Neutrophil (primary cell): ENCODE results near the gene MYO1D.

ENCODE experiments used
- H3K27ac ChIP-seq: fragments of 200-600 bp; sonication (generic); 2 replicates; pipeline ENCODE4 v1.5.1; 2016; ENCODE audit warnings: mild to moderate bottlenecking, moderate library complexity
- H3K27me3 ChIP-seq: fragments of 200-600 bp; sonication (generic); 2 replicates; pipeline ENCODE4 v1.6.0; 2016; ENCODE audit warnings: mild to moderate bottlenecking
- H3K36me3 ChIP-seq: fragments of 200-600 bp; sonication (generic); 2 replicates; pipeline ENCODE4 v1.5.1; 2017
- H3K4me1 ChIP-seq, 2 experiments: fragments of 200-600 bp in 1 of 2; sonication (generic) in 1 of 2; 1 replicate in 1 of 2; 2 replicates in 1 of 2; pipeline versions ENCODE4 v1.5.1 to v1.6.1; 2013 to 2016; ENCODE audit warnings: low read depth in 1 of 2, low read length in 1 of 2, mild to moderate bottlenecking in 1 of 2, moderate library complexity in 1 of 2; ENCODE audit not compliant: control insufficient read depth in 1 of 2, insufficient read depth in 1 of 2
- H3K4me3 ChIP-seq, 2 experiments: fragments of 200-600 bp in 1 of 2; sonication (generic) in 1 of 2; 1 replicate in 1 of 2; 2 replicates in 1 of 2; pipeline ENCODE4 v1.5.1; 2013 to 2016; ENCODE audit warnings: low read depth in 1 of 2, low read length in 1 of 2, mild to moderate bottlenecking in 1 of 2, moderate library complexity in 1 of 2
- H3K9me3 ChIP-seq: fragments of 200-600 bp; sonication (generic); 2 replicates; pipeline ENCODE4 v1.5.1; 2016
- TF ChIP-seq, protein P1 (sequence below): fragments of 200-600 bp; sonication (generic); IDR thresholded peaks from 2 replicates; pipeline ENCODE4 v1.5.1; 2016; ENCODE audit warnings: antibody characterized with exemption

The MYO1D gene

DNA sequence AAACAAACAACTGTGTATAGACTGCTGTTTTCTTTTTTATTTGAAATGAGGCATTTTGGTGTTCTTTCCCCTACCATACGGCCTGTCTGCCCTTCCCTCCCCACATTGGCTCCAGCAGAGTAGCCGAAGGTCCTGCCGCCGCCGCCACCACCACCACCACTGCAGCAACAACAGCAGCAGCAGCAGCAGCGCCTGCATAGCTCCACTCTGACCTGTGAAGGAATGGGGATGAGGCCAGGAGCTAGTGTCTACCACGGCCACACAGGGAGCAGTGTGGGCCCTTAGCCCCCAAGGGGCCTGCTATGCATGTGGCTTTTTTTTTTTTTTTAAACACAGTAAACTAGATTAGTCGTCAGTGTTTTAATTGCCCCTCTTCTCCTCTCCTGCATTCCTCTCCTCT lies 395.7 kb downstream of the MYO1D start:
- no peak overlapping the region for H3K27ac ChIP-seq
- H3K4me3 ChIP-seq = no peak overlapping the region
- H3K4me1 ChIP-seq = peaks cover 9 to 12% of the 10 kb centered on the region in 2 experiments
- TF ChIP-seq, protein P1, sequence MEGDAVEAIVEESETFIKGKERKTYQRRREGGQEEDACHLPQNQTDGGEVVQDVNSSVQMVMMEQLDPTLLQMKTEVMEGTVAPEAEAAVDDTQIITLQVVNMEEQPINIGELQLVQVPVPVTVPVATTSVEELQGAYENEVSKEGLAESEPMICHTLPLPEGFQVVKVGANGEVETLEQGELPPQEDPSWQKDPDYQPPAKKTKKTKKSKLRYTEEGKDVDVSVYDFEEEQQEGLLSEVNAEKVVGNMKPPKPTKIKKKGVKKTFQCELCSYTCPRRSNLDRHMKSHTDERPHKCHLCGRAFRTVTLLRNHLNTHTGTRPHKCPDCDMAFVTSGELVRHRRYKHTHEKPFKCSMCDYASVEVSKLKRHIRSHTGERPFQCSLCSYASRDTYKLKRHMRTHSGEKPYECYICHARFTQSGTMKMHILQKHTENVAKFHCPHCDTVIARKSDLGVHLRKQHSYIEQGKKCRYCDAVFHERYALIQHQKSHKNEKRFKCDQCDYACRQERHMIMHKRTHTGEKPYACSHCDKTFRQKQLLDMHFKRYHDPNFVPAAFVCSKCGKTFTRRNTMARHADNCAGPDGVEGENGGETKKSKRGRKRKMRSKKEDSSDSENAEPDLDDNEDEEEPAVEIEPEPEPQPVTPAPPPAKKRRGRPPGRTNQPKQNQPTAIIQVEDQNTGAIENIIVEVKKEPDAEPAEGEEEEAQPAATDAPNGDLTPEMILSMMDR = no peak
- H3K9me3 ChIP-seq = no peaks in the 10 kb centered on the region
- peaks cover 3% of the 10 kb centered on the region for H3K27me3 ChIP-seq
- peaks cover 55% of the 10 kb centered on the region for H3K36me3 ChIP-seq

DNA sequence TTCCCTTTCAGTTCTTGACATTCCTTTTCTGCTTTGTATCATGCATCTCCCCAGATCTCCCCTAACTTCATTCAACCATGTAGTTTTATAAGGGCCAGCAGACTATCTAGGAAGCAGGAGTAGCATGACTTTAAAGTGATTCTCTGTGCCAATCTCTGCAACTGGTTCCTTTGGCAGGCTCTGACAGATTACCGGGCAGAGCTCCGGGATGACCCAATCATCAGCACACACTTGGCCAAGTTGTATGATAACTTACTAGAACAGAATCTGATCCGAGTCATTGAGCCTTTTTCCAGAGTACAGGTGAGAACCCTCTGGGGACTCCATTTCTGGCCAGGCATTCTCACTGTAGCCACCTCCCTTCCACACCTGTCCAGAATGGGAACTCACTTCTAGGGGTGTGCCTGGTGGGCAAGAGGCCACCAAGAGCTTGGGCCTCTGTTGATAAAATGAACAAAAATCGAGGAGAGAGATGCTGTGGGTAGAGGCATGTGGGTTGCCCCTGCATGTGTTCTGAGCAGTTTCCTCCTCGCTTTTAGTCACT lies 397.8 kb downstream of the MYO1D start:
- TF ChIP-seq, protein P1 = no peak
- H3K9me3 ChIP-seq = no peaks in the 10 kb centered on the region
- H3K27me3 ChIP-seq = no peaks in the 10 kb centered on the region
- H3K36me3 ChIP-seq = peaks cover 76% of the 10 kb centered on the region
- no peak overlapping the region for H3K27ac ChIP-seq
- H3K4me1 ChIP-seq = peaks cover 0 to 4% of the 10 kb centered on the region in 2 experiments
- no peak overlapping the region for H3K4me3 ChIP-seq

DNA sequence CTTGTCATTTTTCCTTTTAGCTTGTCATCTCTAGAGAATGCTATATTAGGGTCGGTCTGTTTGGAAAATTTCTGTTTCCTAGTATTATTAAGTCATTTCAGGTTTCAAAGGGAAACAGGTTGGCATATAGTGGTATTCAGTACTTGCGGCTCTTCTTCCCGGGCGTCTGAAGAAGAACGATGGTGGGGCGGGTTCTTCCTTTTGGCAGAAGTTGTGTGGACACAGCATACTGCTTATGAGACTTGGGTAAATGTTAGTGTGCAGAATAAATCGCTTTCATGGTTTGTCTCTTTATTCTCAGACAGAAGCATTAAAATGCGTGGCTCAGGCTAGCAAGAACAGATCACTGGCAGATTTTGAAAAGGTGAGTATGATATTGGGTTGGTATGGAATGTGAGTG lies 399.7 kb downstream of the MYO1D start:
- no peak overlapping the region for H3K27ac ChIP-seq
- H3K9me3 ChIP-seq = no peaks in the 10 kb centered on the region
- H3K4me1 ChIP-seq = peaks cover 7 to 11% of the 10 kb centered on the region in 2 experiments
- H3K27me3 ChIP-seq = no peaks in the 10 kb centered on the region
- H3K36me3 ChIP-seq = peaks cover 83% of the 10 kb centered on the region
- H3K4me3 ChIP-seq = no peak overlapping the region
- TF ChIP-seq, protein P1 = no peak

DNA sequence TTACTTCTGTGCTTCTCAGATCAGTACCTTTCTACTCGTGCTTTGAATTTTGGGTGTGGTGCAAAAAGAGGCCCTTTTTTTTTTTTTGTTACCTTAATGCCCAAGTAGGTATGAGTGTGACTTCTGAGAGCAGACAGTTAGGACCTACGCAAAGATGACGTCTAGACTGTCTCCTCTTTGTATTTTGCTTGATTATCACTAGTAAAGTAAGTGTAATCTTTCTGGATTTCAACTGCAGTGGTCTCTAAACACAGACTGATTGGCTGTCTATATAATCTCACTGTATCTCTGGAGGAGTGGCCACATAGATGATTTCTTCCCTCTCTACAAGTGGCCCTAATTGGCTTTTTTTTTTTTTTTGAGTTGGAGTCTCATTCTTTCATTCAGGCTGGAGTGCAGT lies 401.7 kb downstream of the MYO1D start:
- Histone ChIP-seq H3K27me3 (no peaks in the 10 kb centered on the region), H3K4me1 (peaks cover 7 to 11% of the 10 kb centered on the region in 2 experiments), H3K27ac (no peak overlapping the region), H3K9me3 (no peaks in the 10 kb centered on the region), H3K36me3 (peaks cover 81% of the 10 kb centered on the region), H3K4me3 (no peak overlapping the region)
- TF ChIP-seq, protein P1 = no peak

DNA sequence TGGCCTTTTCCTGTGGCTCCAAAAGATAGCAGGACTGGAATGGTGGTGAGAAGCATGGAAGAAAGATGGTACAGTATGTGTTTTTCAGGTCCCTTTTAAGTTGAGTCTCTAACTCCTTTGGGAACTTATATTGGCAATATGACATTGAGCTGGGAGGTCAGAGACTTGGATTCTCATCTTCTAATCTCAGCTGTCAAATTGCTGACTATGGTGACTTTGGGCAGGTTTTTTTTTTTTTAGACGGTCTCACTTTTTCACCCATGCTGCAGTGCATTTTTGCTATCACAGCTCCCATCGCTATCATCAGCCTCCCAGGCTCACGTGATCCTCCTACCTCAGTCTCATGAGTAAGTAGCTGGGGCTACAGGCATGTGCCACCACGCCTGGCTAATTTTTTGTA lies 405.3 kb downstream of the MYO1D start:
- H3K4me1 ChIP-seq = peaks cover 7 to 11% of the 10 kb centered on the region in 2 experiments
- no peaks in the 10 kb centered on the region for H3K9me3 ChIP-seq
- TF ChIP-seq, protein P1 = no peak
- no peak overlapping the region for H3K27ac ChIP-seq
- peaks cover 69% of the 10 kb centered on the region for H3K36me3 ChIP-seq
- no peak overlapping the region for H3K4me3 ChIP-seq
- no peaks in the 10 kb centered on the region for H3K27me3 ChIP-seq
